K562 (cell line): ENCODE results near the gene PCBP3. TPM values are rescaled to one million over a fixed set of nuclear protein-coding genes. Genes with fewer than 3 reads are reported as not detected.

ENCODE experiments used
- ATAC-seq: fragments of 200-7000 bp; cut with Tn5 transposase; 3 replicates; pipeline ENCODE4 v1.9.1; 2020; ENCODE audit warnings: moderate library complexity
- BruUV-seq: library from RNA; stranded (reverse); fragments of 400-500 nt; replicated peaks from 2 replicates; lab custom pipeline; 2021; lab: Mats Ljungman, UMichigan
- CTCF ChIA-PET: fragments of 300-600 bp; formaldehyde crosslinking; extraction: SDS; loops from one replicate; lab custom pipeline; 2021; ENCODE audit warnings: low intra/inter-chr PET ratio; lab: Yijun Ruan, JAX
- POLR2A ChIA-PET: fragments of 300-600, 350-650 bp; sonication (Branson Sonifier 250); formaldehyde crosslinking; extraction: SDS; loops from one replicate; lab custom pipeline; 2021; ENCODE audit warnings: antibody characterized with exemption, inconsistent platforms; lab: Yijun Ruan, JAX
- DNase-seq, 4 experiments: peaks; one replicate each; pipeline versions ENCODE4 v3.0.0 to v3.0.0-alpha.2; 2011 to 2018; ENCODE audit warnings: low spot score in 3 of 4, mixed read lengths in 3 of 4; ENCODE audit errors: extremely low read depth in 1 of 4
- FAIRE-seq: peaks from 2 replicates; lab custom pipeline; 2011; peaks lifted over from hg19 to GRCh38; lab: Jason Lieb, UNC
- H2AFZ ChIP-seq: 2 replicates; pipeline ENCODE4 v1.6.0; 2011; ENCODE audit warnings: low read depth, low read length, control low read depth, inconsistent platforms
- H3K27ac ChIP-seq: fragments of 200-600 bp; 3 replicates; pipeline ENCODE4 v1.8.0; 2011; ENCODE audit warnings: low read depth, mild to moderate bottlenecking, control low read depth, inconsistent platforms, low read length, moderate library complexity, mixed read lengths; ENCODE audit errors: extremely low read depth
- H3K27me3 ChIP-seq, 2 experiments: fragments of 300-600 bp in 1 of 2; 2 replicates in 1 of 2; 3 replicates in 1 of 2; pipeline versions ENCODE4 v1.6.0 to v1.8.0; 2011; ENCODE audit warnings: inconsistent platforms in 2 of 2, low read length in 2 of 2, mild to moderate bottlenecking in 1 of 2, mixed read lengths in 1 of 2, moderate library complexity in 1 of 2; ENCODE audit not compliant: control insufficient read depth in 2 of 2, insufficient read depth in 2 of 2
- H3K36me3 ChIP-seq: fragments of 300-600 bp; 3 replicates; pipeline ENCODE4 v1.8.0; 2011; ENCODE audit warnings: mild to moderate bottlenecking, low read length, inconsistent platforms; ENCODE audit not compliant: control insufficient read depth, insufficient read depth
- H3K4me1 ChIP-seq, 2 experiments: fragments of 200-600 bp in 1 of 2; replicated peaks in 1 of 2; 2 replicates in 1 of 2; 3 replicates in 1 of 2; pipeline versions ENCODE4 v1.5.1 to v1.8.0; 2011; ENCODE audit warnings: inconsistent platforms in 2 of 2, low read length in 2 of 2, mild to moderate bottlenecking in 1 of 2, mixed read lengths in 1 of 2, moderate library complexity in 1 of 2; ENCODE audit not compliant: control insufficient read depth in 2 of 2, insufficient read depth in 2 of 2
- H3K4me2 ChIP-seq: 2 replicates; pipeline ENCODE4 v1.6.1; 2011; ENCODE audit warnings: low read length, control low read depth, inconsistent platforms, mixed read lengths; ENCODE audit not compliant: insufficient read depth
- H3K4me3 ChIP-seq: fragments of 200-600 bp; sonication (generic), shearing (Covaris generic); 2 replicates; pipeline ENCODE4 v1.5.1; 2016; ENCODE audit warnings: control low read depth, inconsistent platforms
- H3K79me2 ChIP-seq: fragments of 200-600 bp; 3 replicates; pipeline ENCODE4 v1.8.0; 2011; ENCODE audit warnings: low read length, inconsistent platforms; ENCODE audit not compliant: control insufficient read depth, insufficient read depth
- H3K9ac ChIP-seq, 2 experiments: 2 replicates each; pipeline versions ENCODE4 v1.6.0 to v1.6.1; 2011; ENCODE audit warnings: low read depth in 2 of 2, low read length in 2 of 2, control low read depth in 1 of 2, inconsistent platforms in 1 of 2, mild to moderate bottlenecking in 1 of 2, mixed read lengths in 1 of 2; ENCODE audit not compliant: insufficient read depth in 1 of 2
- H3K9me1 ChIP-seq: one replicate; pipeline ENCODE4 v1.6.0; 2011; ENCODE audit warnings: inconsistent platforms, mild to moderate bottlenecking, low read length, moderate library complexity; ENCODE audit not compliant: control insufficient read depth, insufficient read depth
- H3K9me3 ChIP-seq: replicated peaks from 2 replicates; pipeline ENCODE4 v1.5.1; 2011; ENCODE audit warnings: low read depth, low read length, inconsistent platforms; ENCODE audit not compliant: control insufficient read depth, insufficient read depth
- H4K20me1 ChIP-seq: replicated peaks from 2 replicates; pipeline ENCODE4 v1.6.1; 2011; ENCODE audit warnings: low read length, inconsistent platforms, mixed read lengths; ENCODE audit not compliant: control insufficient read depth, insufficient read depth
- CHD2 ChIP-seq: IDR thresholded peaks from 2 replicates; pipeline ENCODE4 v1.6.1; 2011; ENCODE audit warnings: low read depth, low read length
- TCF7L2 ChIP-seq: fragments of 150-350 bp; IDR thresholded peaks from 2 replicates; pipeline ENCODE4 v1.6.1; 2016; ENCODE audit warnings: low read depth, mild to moderate bottlenecking, low read length, moderate library complexity
- TOE1 ChIP-seq, 2 experiments: fragments of 450-650 bp in 1 of 2; sonication (generic) in 1 of 2; formaldehyde crosslinking in 1 of 2; IDR thresholded peaks; 2 replicates each; pipeline versions ENCODE4 v1.7.1 to v1.8.0; 2016 to 2022; ENCODE audit warnings: borderline replicate concordance in 2 of 2, mild to moderate bottlenecking in 2 of 2, antibody characterized with exemption in 1 of 2, inconsistent platforms in 1 of 2, low read depth in 1 of 2, missing genetic modification reagents in 1 of 2, moderate library complexity in 1 of 2
- ZFPM2 ChIP-seq: fragments of 250-450 bp; sonication (Bioruptor Pico); IDR thresholded peaks from 2 replicates; pipeline ENCODE4 v1.5.1; 2022; ENCODE audit warnings: mild to moderate bottlenecking
- WGBS: fragments of 100-300 bp; shearing (Covaris generic); methylation state at CpG from one replicate; pipeline ENCODE4 v1.1.6; 2016; ENCODE audit warnings: low coverage, mixed read lengths; ENCODE audit not compliant: insufficient coverage; ENCODE audit errors: missing lambda C conversion rate; 5-methylcytosine and 5-hydroxymethylcytosine counted together
- in situ Hi-C: fragments of 300-500 bp; cut with MboI; formaldehyde crosslinking; loops from 4 replicates; pipeline ENCODE4 v1.15.0; 2018; ENCODE audit warnings: inconsistent platforms, mixed read lengths
- intact Hi-C: fragments of 100-400 bp; cut with micrococcal nuclease; formaldehyde crosslinking; loops from 2 replicates; pipeline ENCODE4 v1.14.2; 2022
- polyA plus RNA-seq, 8 experiments: library from polyadenylated mRNA; depleted of rRNA in 4 of 8; stranded (reverse) in 5 of 8; unstranded in 3 of 8; fragments of >200 nt; fragmentation: Nextera tagmentation in 2 of 8; fragmentation: Illumina TruSeq in 1 of 8; extraction: Ambion mirVana in 2 of 8; extraction: Trizol in 1 of 8; gene quantifications; 2 replicates each; pipeline versions ENCODE4 v1.2.1 to v1.2.3, GENCODE V29; 2011 to 2014; ENCODE audit warnings: inconsistent platforms in 1 of 8, missing spikeins in 1 of 8
- total RNA-seq, 7 experiments: library from RNA; depleted of rRNA in 6 of 7; stranded (reverse); fragments of >200 nt in 6 of 7; fragmentation: Illumina TruSeq in 2 of 7; extraction: Trizol in 2 of 7; gene quantifications; 2 replicates each; pipeline versions ENCODE4 v1.2.1 to v1.2.3, GENCODE V29; 2011 to 2021; ENCODE audit warnings: low replicate concordance in 1 of 7
- TF ChIP-seq, protein P1 (sequence below): sonication (generic); formaldehyde crosslinking; IDR thresholded peaks from 2 replicates; pipeline ENCODE4 v1.8.0; 2022; ENCODE audit warnings: mild to moderate bottlenecking, low read depth, missing genetic modification reagents
- TF ChIP-seq, protein P2 (sequence below): IDR thresholded peaks from 2 replicates; pipeline ENCODE4 v1.6.1; 2016; ENCODE audit warnings: missing genetic modification characterization, missing compliant biosample characterization
- TF ChIP-seq, protein P3 (sequence below): fragments of 150-350 bp; IDR thresholded peaks from 2 replicates; pipeline ENCODE4 v1.6.1; 2014; ENCODE audit warnings: low read depth, mild to moderate bottlenecking, low read length, borderline replicate concordance

PCBP3 gene
- total and polyA plus RNA-seq, 9 of the 15 experiments (the other 6 are each of a cell fraction or from before 2014, with no cell fraction given), result 0.18 TPM; not detected in 8

DNA sequence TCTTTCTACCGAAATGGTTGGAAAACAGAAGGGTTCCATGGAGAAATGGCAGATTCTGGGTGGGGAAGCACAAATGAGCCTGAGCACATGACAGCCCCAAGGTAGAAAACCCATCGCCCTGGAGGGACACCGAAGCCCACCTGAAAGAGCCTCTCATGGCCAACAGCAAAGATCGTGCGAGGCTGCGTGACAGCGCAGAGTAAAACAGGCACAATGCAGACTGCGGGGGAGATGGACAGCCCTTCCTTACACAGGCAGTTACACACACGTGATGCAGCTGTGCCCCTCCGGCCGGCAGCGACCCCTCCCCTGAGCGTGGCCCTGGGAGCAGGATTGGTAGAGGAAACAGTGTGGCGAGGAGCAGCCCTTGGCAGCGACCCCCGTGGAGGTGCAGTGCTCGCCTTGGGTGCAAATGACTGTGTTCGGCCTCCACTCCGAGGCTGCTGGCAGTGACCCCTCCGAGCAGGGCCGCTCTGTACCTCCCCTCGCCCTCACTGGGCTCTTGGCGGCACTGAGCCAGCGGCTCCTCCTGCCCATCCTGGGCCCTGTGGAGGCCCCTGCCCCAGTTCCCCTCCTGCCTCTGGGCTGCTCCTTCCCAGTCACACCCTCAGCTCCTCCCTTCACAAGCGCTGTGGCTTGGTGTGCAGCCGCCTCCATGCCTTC, 217.1 kb downstream of the PCBP3 start:
- BruUV-seq, result no TSS peak
- Histone ChIP-seq H3K4me1 (no peaks in the 10 kb centered on the region), H3K9me3 (no peaks in the 10 kb centered on the region), H3K79me2 (no peaks in the 10 kb centered on the region), H3K27me3 (peaks cover 64 to 73% of the 10 kb centered on the region in 2 experiments), H3K36me3 (no peaks in the 10 kb centered on the region), H4K20me1 (peaks cover 10% of the 10 kb centered on the region), H3K27ac (no peak overlapping the region)
- no peak for FAIRE-seq
- POLR2A ChIA-PET, result interaction anchor here (0.5 kb wide), 1 partner anchor 746 kb away, joined by 3 read pairs; no protein-coding TSS in a partner anchor
- in situ Hi-C loops, result no loop called here
- WGBS, result under 1% methylated on average over 26 of the region's 26 CpGs
- CTCF ChIA-PET, result no interaction called here
- TF ChIP-seq, protein P1, sequence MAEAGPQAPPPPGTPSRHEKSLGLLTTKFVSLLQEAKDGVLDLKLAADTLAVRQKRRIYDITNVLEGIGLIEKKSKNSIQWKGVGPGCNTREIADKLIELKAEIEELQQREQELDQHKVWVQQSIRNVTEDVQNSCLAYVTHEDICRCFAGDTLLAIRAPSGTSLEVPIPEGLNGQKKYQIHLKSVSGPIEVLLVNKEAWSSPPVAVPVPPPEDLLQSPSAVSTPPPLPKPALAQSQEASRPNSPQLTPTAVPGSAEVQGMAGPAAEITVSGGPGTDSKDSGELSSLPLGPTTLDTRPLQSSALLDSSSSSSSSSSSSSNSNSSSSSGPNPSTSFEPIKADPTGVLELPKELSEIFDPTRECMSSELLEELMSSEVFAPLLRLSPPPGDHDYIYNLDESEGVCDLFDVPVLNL (CRISPR knock-in tag), result no peak
- TF ChIP-seq, protein P2, sequence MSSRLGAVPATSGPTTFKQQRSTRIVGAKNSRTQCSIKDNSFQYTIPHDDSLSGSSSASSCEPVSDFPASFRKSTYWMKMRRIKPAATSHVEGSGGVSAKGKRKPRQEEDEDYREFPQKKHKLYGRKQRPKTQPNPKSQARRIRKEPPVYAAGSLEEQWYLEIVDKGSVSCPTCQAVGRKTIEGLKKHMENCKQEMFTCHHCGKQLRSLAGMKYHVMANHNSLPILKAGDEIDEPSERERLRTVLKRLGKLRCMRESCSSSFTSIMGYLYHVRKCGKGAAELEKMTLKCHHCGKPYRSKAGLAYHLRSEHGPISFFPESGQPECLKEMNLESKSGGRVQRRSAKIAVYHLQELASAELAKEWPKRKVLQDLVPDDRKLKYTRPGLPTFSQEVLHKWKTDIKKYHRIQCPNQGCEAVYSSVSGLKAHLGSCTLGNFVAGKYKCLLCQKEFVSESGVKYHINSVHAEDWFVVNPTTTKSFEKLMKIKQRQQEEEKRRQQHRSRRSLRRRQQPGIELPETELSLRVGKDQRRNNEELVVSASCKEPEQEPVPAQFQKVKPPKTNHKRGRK, result no peak
- TF ChIP-seq TOE1 (IDR thresholded peaks at IDR 0.05; ENCODE audit: borderline replicate concordance) (no peak), TOE1 (CRISPR knock-in tag; IDR thresholded peaks at IDR 0.05; ENCODE audit: borderline replicate concordance, low read depth) (no peak), TCF7L2 (no peak), ZFPM2 (CRISPR knock-in tag) (no peak), CHD2 (no peak)
- TF ChIP-seq, protein P3, sequence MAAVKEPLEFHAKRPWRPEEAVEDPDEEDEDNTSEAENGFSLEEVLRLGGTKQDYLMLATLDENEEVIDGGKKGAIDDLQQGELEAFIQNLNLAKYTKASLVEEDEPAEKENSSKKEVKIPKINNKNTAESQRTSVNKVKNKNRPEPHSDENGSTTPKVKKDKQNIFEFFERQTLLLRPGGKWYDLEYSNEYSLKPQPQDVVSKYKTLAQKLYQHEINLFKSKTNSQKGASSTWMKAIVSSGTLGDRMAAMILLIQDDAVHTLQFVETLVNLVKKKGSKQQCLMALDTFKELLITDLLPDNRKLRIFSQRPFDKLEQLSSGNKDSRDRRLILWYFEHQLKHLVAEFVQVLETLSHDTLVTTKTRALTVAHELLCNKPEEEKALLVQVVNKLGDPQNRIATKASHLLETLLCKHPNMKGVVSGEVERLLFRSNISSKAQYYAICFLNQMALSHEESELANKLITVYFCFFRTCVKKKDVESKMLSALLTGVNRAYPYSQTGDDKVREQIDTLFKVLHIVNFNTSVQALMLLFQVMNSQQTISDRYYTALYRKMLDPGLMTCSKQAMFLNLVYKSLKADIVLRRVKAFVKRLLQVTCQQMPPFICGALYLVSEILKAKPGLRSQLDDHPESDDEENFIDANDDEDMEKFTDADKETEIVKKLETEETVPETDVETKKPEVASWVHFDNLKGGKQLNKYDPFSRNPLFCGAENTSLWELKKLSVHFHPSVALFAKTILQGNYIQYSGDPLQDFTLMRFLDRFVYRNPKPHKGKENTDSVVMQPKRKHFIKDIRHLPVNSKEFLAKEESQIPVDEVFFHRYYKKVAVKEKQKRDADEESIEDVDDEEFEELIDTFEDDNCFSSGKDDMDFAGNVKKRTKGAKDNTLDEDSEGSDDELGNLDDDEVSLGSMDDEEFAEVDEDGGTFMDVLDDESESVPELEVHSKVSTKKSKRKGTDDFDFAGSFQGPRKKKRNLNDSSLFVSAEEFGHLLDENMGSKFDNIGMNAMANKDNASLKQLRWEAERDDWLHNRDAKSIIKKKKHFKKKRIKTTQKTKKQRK, result no peak
- TF ChIP-seq, all 486 proteins: peak for 0
- intact Hi-C loops, result no loop called here
- DNase-seq (no peak), ATAC-seq (no peak)
- Histone ChIP-seq H3K9ac (peak overlapping the region in 1 of 2 experiments; percentile 20; a peak in 1 of 4 replicates), H3K4me3 (no peak overlapping the region), H3K4me2 (no peak overlapping the region), H3K9me1 (no peaks in the 10 kb centered on the region), H2AFZ (no peak overlapping the region)
